NCI-H187 treated with DMSO at 0.1 percent for 48 hours (cell line): ENCODE data around the gene SLAMF7.

Experiments
- DNase-seq: peaks from one replicate; lab custom pipeline; 2025; lab: John Stamatoyannopoulos, UW

SLAMF7 gene

DNA sequence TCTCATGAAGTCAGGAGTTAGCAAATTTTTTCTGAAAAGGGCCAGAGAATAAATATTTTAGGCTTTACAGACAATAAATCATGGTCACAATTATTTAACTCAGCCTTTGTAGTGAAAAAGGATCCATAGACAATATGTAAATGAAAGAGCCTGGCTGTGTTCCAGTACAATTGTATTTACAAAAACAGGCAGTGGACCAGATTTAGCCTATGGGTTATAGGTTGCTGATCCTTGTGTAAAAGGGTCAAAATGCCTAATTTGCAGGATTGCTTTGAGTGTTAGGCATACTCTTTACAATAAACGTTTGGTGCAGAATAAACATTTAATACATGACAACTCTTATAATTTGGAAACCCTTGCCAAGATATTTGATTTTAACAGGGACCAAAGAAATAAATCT lies 6.5 kb downstream of the SLAMF7 start:
- no peak for DNase-seq

GRCh38 chr1:160746836-160747500 lies 7.9 kb downstream of the SLAMF7 start:
- DNase-seq = no peak

GRCh38 chr1:160747717-160748116 lies 8.7 kb downstream of the SLAMF7 start:
- no peak for DNase-seq

DNA sequence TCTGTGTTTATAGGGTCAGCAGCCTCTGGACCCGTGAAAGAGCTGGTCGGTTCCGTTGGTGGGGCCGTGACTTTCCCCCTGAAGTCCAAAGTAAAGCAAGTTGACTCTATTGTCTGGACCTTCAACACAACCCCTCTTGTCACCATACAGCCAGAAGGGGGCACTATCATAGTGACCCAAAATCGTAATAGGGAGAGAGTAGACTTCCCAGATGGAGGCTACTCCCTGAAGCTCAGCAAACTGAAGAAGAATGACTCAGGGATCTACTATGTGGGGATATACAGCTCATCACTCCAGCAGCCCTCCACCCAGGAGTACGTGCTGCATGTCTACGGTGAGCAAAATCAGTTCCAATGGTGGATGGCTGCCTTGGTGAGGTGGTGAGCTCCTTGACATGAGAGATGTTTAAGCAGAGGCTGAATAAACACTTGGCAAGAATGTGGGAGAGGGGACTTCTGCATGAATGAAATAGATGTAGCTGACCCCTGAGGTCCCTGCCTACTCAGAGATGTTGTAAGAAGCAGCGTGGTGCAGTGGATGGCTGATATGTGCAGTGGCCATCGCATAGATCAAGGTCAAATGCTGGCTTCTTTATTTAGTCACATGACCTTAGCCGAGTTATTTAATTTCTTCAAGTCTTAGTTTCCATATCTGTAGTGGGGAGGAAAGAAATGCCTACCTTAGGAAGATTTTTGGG lies 9.3 kb downstream of the SLAMF7 start:
- DNase-seq = no peak

- DNase-seq = no peak
Measured at GRCh38 chr1:160748878-160749269, 9.8 kb downstream of the SLAMF7 start.

DNA sequence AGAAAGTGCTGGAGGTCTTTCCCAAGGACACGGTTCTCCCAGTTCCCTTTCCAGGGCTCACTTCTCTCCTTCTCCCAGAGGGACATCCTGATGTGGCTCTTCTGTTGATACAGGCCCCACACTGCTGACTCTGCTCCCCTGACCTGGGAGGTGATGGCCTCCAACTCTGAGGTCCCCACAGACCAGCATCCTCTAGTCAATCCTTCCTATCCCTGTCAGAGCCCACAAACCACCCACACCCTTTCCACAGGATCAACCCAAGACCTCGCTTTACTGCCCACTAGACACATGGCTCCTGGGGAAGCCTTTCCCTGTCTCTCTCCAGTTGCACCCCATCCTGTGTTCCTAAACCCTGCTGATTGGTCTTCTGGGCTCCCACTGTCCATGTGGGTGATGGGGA lies 11.6 kb downstream of the SLAMF7 start:
- no peak for DNase-seq

DNA sequence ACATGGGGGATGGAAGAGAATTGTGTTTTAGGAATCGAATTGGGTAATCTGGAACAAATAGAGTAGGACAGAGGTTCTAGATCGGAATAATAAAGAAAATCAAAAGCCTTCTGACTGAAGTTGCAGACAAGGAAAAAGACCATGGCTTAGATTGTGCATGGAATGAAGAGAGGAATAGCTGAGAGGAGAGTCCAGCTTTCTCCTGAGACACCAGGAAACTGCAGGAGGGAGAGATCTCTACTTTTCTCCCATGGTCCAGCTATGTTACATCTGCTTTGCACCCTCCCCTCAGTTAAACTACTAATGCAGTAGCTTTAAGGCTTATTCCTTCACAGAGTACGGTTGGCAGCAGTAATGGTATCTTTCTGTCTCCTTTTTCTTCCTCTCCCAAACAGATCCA lies 13.4 kb downstream of the SLAMF7 start:
- no peak for DNase-seq

- DNase-seq = no peak
Measured at GRCh38 chr1:160752924-160753323, 13.9 kb downstream of the SLAMF7 start.

DNA sequence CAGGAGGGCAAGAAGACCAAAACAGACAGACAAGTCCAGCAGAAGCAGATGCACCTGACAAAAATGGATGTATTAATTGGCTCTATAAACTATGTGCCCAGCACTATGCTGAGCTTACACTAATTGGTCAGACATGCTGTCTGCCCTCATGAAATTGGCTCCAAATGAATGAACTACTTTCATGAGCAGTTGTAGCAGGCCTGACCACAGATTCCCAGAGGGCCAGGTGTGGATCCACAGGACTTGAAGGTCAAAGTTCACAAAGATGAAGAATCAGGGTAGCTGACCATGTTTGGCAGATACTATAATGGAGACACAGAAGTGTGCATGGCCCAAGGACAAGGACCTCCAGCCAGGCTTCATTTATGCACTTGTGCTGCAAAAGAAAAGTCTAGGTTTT lies 14.5 kb downstream of the SLAMF7 start:
- DNase-seq = no peak

- no peak for DNase-seq
Measured at GRCh38 chr1:160755461-160755860, 16.4 kb downstream of the SLAMF7 start.

DNA sequence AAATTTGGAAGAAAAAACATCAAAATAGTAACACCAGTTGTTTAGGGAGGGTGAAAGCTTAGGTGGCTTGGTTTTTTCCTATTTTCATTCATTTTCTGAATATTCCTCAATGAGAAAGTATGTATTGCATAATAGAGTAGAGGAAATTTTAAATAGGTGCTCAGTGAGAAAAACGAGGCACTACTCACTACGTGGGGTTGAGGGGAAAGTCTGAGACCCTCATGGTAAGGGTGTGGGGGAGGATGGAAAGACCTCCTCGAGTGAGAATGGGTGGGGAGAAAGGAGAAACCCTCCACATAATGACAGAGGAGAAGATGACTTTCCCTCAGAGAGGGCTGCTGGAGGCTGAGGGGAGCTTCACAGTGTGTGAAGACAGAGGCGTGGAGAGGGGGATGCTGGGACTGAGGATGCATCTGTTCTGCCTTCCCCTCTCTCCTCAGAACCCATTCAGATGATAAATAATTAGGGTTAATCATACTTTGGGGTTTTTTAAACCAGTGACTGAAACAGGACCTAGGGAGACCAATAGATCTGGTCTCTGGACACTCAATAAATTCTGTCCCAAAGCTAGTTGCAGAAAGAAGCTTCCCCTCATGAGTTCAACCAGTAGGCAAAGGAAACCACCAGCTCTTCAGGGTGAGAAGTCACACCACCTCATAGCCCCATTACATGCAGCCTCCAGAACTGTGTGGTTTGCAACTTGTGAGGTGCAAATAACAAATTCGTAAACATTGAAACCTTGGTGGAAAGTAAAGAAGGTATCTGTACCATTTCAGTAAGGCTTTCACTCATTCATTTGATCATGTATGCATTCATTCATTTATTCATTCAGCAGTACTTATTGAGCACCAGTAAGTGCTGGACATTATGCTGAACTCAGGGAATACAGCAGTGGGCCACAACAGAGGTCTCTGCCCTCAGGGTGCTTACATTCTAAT lies 17.1 kb downstream of the SLAMF7 start:
- no peak for DNase-seq

DNA sequence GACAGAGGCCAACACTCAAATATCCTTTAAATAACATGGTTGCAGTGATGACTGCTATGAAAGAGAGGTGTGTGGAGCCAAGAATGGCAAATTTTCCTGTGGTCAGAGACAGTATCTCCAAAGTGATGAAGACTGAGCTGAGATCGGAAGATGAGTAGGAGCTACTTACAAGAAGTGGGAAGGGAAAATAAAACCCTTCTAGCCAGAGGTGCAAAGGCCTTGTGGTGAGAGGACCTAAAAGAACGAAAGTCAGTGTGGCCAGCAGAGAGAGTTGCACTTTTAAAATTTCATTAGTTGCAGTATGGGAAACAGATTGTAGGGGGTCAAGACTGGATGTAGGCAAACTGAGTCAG lies 17.8 kb downstream of the SLAMF7 start:
- DNase-seq = no peak

DNA sequence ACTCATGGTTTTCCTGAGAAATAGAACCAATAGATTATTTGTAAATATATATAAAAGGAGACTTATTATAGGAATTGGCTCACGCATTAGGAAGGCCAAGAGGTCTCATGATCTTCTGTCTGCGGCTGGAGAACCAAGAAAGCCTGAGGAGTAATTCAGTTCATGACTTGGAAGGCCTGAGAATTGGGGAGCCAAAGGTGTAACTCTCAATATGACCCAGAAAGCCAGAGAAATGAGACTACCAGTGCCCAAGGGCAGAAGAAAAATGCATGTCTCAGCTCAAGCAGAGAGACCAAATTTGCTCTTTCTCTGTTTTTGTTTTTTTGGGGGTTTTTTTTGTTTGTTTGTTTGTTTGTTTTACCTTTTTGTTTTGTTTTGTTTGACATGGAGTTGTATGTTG lies 19.5 kb downstream of the SLAMF7 start:
- no peak for DNase-seq

- DNase-seq = no peak
Measured at GRCh38 chr1:160759740-160760139, 20.7 kb downstream of the SLAMF7 start.

- DNase-seq = no peak
Measured at GRCh38 chr1:160761046-160761445, 22.0 kb downstream of the SLAMF7 start.

DNA sequence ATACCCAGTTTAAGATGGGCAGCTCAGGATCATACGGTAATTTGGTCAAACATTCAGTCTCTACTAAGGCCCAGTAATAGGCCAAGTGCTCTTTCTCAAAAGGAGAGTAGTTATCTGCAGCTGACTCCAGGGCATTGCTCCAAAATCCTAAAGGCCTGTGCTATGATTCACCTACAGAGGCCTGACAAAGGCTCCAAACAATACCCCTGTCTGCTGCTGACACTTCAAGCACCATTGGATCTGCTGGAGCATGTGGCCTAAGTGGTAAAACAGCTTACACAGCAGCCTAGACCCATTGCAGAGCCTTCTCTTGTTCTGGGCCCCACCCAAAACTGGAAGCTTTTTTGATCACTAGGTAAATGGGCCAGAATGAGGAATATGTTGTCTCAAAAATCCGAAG lies 22.8 kb downstream of the SLAMF7 start:
- DNase-seq = no peak

DNA sequence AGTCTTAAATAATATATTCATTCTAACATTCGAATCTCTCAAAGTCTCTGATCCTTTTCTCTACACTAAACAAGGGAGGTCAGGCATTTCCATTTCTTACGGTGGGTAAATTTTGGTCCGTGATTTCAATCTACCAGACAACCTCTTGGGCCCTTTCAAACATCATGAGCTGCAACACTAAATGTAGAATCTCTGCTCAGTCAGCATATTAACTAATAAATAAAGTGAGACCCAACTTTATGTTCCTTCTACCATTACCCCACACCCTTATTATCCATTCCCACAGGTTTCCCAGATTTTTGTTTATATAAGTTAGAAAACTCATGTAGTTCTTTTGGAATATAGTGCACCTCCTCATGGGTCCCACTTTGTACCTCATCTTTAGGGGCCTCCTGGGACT lies 24.9 kb downstream of the SLAMF7 start:
- no peak for DNase-seq

DNA sequence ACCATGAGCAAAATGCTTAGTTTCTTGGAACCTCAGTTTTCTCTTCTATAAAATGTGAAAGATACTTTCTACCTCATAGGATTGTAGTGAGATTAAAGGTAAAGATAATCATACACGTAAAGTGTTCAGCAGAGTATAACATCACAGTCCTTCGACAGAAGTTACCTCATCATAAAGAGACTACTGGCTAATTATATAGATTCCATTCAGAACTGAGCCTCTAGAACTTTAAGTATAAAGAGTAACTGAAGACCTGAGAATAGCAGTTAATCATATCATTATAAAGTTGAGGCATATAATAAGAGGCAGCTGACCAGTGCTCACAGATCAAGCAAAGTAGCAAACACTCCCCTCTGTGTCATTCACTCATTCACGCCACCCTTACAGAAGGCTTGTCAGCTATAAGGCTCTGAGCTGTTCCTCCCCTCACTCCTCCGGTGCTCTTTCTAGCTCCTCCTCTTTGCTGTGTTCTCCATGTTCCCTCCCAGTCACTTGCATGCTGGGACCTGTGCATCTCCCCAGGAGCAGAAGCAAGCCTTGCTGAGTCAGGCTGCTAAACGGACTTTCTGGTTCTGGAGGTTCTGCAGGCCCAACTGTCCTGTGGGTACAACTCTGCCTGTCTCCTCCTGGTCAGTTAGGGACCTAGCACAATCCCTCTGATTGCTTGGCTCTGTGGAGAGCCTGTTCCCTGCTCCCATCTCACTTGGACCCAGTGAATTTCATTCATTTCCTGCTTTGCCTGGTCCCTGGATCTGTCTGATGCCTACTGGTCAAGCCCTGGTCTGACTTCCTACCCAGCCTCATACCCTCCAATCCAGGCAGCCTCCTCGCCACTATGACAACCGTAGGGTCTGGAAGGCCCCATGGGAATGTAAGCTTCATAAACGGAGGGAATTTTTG lies 28.6 kb downstream of the SLAMF7 start:
- DNase-seq = no peak

DNA sequence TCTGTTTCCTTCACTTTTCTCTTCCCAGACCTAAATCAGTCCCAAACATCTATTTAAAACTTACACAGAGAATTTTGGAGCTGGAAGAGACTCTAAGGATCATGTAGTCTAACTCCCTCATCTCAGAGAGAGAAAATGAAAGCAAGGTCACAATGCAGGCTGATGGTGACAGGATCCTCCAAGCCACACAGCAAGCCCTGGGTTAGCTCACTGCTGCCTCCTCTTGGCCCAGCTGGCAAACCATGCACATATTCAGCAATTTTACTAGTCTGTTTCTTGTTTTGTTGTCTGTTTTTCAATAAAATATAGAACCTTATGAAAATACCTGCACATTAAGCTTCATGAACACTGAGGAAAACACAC lies 29.2 kb downstream of the SLAMF7 start:
- DNase-seq = no peak

DNA sequence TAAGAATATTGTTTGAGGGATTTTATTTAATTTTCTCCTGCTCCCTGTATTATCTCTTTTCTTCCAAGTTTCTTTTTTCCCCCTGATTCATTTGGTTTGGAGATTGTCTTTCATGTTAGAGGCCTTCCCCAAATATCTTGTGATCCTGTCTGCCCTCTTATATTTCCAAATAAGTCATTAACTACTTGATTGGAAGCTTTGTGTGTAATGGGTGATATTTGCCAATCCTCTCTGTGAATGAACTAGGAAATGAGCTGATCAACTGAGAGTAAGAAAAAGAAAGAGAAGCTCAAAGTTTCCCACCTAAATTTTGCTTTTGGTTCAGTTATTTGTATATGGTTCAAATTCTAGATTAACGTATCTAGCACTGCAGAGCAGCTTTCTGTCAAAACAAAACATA lies 33.3 kb downstream of the SLAMF7 start:
- no peak for DNase-seq

- no peak for DNase-seq
Measured at GRCh38 chr1:160773093-160773492, 34.0 kb downstream of the SLAMF7 start.
